GM12873 (cell line): Measurements from ENCODE around the gene SFXN2.

Source experiments
- CTCF ChIP-seq: IDR thresholded peaks from 2 replicates; pipeline ENCODE4 v1.5.1; 2012; ENCODE audit warnings: low read depth, mild to moderate bottlenecking, moderate library complexity, low read length, control low read depth; ENCODE audit not compliant: insufficient read depth; ENCODE audit errors: missing control alignments

SFXN2 gene

DNA sequence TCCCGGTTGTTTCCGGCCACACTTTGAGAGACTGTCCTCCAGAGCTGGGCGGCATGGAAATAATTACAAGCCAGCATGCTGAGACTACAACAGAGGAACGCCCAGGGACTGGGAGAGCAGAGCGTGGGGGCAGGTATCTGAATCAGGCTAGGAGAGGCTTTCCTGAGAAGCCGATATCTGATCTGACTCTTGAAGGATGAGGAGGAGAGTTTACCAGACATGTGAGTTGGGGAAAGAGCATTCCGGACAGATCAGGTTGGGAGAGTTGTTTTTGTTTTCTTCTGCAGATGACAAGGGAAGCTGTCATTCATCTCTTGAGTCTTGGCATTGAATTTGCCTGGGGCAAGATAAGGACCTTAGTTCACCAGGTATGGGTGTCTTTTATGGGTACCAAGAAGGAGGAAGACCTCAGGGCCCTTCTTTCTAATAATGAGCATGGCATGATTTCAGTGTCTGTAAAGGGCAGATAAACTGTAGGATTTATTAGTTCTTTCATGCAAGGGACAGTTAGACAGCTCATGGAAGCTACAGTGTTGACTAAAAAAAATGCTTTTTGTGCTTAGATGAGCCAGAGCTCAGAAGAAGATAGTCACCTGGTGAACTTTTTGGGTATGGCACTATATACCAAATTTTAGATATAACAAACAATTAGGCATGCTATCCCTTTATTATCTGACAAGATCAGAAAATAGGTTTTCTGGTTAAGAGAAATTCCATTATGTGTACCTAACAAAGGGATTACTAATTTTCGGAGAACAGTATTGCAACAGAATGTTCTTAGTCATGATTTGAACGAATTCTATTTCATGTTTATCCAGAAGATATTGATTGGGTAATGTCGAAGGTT lies 65.5 kb downstream of the SFXN2 start:
- no peak for TF ChIP-seq CTCF

GRCh38 chr10:102780527-102780808 lies 66.0 kb downstream of the SFXN2 start:
- TF ChIP-seq CTCF: no peak

DNA sequence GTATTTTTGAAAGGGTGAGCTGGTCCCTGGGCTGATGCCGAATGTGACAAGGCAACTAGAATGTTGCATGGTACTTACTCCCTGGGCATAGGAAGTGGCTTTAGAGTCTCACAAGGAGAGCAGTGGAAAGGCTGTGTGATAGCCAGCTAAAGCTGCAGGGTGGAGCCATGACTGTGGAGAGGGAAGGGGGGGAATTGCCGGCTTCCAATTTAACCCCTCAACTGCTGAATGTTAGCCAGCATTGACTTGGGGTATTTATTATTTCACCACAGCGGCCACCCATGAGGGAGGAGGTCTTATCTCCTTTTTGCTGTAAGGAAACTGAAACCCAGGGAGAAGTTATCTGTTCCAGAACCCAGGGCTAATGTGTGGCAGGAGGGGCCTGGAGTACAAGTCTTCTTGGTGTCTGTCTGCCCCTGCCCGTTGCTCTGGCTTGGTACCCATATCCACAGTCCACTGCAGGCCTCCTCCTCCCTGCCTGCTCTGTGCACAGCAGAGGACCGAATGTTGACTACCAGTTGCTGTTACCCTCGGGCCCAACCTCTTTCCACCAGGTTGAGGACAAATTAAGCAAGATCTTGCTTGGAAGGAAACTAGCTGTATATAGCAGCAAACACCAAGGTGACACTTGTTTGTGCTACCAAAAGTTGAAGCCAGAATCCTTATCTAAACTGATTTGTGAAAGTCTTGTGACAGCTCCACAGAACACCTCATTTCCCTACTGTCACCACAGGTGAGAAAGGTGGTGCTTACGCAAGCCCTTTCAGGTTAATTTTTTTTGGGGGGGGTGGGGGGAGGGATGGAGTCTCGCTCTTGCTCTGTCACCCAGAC lies 66.9 kb downstream of the SFXN2 start:
- no peak for TF ChIP-seq CTCF

DNA sequence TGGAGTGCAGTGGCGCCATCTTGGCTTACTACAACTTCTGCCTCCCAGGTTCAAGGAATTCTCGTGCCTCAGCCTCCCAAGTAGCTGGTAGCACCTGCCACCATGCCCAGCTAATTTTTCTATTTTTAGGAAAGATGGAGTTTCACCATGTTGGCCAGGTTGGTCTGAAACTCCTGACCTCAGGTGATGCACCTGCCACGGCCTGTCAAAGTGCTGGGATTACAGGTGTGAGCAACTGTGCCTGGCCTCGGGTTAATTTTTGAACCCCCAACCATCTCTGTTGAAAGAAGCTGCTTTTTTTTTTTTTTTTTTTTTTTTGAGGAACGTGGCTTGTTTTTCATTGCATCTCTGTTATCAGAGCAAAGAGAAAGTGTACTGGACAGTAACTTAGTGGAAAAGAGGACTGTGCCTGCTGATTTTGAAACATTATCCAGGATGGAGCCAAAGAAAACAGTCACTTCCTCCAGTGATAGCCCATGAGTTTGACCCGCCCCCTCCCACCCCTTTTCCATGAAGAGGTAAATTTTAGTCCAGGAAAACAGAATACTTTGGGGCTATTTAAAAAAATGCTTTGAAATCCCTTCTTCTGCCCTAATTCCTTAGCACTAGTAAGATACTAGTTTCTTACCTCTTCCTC lies 67.6 kb downstream of the SFXN2 start:
- TF ChIP-seq CTCF: no peak

DNA sequence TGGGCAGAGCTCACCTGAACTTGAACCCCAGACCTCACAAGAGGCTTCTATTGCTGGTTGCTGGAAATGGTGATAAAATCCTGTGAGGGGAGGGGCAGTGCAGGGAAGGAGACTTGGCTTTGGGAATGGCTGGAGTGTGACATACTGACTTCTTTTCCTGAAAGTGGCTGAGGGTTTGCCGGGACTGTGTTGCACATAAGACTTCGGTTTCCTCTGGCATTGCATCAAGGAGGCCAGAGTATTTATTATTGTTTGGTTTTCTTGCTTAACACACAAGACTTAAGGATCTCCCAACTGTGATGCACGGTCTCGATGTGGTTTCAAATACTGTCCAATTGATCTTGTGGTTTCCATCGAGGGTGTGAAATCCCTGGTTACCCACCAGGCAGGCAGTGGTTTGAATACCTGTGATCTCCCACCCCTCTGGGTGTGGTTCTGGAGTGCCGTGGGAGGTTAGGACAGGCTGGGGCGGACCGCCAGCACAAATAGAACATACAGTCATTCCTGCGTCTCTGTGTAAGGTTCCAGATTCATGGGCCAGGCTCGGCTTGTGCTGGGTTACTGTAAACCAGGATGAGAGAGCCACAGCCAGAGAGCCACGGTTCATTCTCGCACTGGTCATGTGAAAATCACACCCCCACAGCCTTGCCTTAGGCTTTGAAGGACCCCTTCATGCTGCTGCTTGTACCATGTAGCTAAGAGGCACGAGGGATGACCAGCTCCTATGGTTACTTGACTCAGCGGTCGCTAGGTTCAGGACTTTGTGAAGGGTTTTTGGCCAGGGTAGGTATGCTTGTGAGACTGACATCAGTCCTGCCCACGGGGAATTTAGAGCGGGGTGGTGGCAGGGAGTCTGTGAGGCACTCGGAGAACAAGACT lies 68.5 kb downstream of the SFXN2 start:
- TF ChIP-seq CTCF: no peak

- no peak for TF ChIP-seq CTCF
Observed at GRCh38 chr10:102783568-102783967, 69.1 kb downstream of the SFXN2 start.
